Type B pancreatic cell (in vitro differentiated cells): ENCODE measurements around the gene MAP7D2. TPM values are rescaled to one million over a fixed set of nuclear protein-coding genes. Genes with fewer than 3 reads are reported as not detected.
"Not testable (repeated sequence)": the region's sequence is repeated elsewhere in the genome, so short reads cannot be mapped to it uniquely, and the experiment has no call there.

Source experiments
- DNase-seq: peaks from one replicate; pipeline ENCODE4 v3.0.0; 2021; ENCODE audit warnings: mixed read lengths; ENCODE audit not compliant: unreplicated experiment; ENCODE audit errors: extremely low spot score
- H3K27ac Mint-ChIP-seq: 2 replicates; pipeline ENCODE4 v1.8.0; 2021; ENCODE audit warnings: mild to moderate bottlenecking, mixed read lengths
- H3K27me3 Mint-ChIP-seq: 2 replicates; pipeline ENCODE4 v1.8.0; 2021; ENCODE audit warnings: mixed read lengths
- H3K36me3 Mint-ChIP-seq: 2 replicates; pipeline ENCODE4 v1.8.0; 2021; ENCODE audit warnings: mixed read lengths
- H3K4me1 Mint-ChIP-seq: one replicate; pipeline ENCODE4 v1.8.0; 2021; ENCODE audit warnings: mixed read lengths; ENCODE audit not compliant: unreplicated experiment
- H3K4me3 Mint-ChIP-seq: 2 replicates; pipeline ENCODE4 v1.8.0; 2021; ENCODE audit warnings: mild to moderate bottlenecking, mixed read lengths
- H3K9me3 Mint-ChIP-seq: 2 replicates; pipeline ENCODE4 v1.8.0; 2021; ENCODE audit warnings: mixed read lengths
- total RNA-seq: library from RNA; stranded (reverse); gene quantifications from 2 replicates; pipeline ENCODE4 v1.2.1, GENCODE V29; 2021; ENCODE audit warnings: low replicate concordance
- TF ChIP-seq, protein P1 (sequence below): fragments of 200-600 bp; sonication (generic); conservative IDR thresholded peaks from 2 replicates; pipeline ENCODE4 v1.5.0; 2021; ENCODE audit warnings: antibody characterized with exemption, mild to moderate bottlenecking

The MAP7D2 gene
- total RNA-seq, 1 donor from 2014 or later, result 2.0 TPM

DNA sequence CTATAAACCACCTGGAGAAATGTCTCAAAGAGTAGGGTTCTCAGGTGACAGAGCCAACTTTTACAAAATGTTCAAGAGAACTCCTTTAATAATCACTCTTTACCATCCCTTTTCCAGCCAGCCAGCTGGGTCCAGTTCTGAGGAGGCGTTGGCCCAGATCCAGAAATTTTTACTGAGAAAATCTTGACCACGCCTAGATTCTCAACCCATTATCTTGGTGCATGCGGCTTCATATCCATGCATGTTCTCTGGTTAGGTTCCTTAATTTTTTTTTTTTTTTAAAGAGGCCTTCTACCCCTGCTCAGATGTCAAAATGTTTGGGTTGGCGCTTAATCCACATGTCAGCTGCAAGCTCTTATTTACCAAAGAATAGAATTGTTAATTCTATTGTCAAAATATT, 12.0 kb upstream of the MAP7D2 start:
- Mint-ChIP-seq H3K27me3 (no peaks in the 10 kb centered on the region), H3K4me3 (no peak overlapping the region), H3K4me1 (no peaks in the 10 kb centered on the region), H3K27ac (no peak overlapping the region), H3K9me3 (no peaks in the 10 kb centered on the region), H3K36me3 (peaks cover 4% of the 10 kb centered on the region)
- TF ChIP-seq, protein P1, sequence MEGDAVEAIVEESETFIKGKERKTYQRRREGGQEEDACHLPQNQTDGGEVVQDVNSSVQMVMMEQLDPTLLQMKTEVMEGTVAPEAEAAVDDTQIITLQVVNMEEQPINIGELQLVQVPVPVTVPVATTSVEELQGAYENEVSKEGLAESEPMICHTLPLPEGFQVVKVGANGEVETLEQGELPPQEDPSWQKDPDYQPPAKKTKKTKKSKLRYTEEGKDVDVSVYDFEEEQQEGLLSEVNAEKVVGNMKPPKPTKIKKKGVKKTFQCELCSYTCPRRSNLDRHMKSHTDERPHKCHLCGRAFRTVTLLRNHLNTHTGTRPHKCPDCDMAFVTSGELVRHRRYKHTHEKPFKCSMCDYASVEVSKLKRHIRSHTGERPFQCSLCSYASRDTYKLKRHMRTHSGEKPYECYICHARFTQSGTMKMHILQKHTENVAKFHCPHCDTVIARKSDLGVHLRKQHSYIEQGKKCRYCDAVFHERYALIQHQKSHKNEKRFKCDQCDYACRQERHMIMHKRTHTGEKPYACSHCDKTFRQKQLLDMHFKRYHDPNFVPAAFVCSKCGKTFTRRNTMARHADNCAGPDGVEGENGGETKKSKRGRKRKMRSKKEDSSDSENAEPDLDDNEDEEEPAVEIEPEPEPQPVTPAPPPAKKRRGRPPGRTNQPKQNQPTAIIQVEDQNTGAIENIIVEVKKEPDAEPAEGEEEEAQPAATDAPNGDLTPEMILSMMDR, result no peak
- DNase-seq, result no peak

DNA sequence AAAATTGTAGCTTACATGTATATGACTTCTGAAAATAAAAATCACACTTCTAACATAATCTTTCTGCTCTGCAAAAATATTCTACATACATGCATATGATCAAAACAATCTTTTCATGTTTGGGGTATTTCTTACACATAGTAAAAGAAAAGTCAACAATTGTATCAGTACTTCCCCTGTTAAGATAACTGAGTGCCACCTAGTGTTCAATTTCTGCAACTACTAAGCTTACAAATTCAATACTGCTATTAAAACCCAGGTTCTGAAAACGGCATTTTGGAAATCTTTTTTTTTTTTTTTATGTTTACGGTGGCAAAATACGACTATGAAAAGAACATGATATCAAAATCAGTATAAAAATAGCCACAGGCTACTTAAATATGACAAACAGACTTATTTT, 10.7 kb upstream of the MAP7D2 start:
- DNase-seq, H3K9me3 Mint-ChIP-seq, H3K4me1 Mint-ChIP-seq, H3K27ac Mint-ChIP-seq, H3K27me3 Mint-ChIP-seq, H3K36me3 Mint-ChIP-seq, H3K4me3 Mint-ChIP-seq: not testable (repeated sequence)
- TF ChIP-seq, protein P1, result peak; percentile 67

DNA sequence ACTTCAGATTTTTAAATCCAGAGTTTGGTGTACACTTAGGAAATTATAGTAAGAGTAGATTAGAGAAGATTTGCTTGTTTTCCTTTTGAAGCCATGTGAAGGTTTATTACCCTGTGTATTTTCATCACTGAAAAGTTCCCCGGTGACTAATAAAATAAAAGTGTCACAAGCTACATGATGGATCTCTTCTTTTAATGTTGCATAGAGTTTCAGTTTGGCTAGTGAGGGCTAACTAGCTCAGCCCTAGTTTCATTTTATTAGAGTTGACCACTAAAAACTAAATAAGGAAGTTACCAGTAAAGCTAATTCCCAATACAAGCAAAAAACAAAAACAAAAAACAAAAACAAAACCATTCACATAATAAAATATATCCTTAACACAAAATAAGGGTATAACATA, 10.1 kb upstream of the MAP7D2 start:
- not testable (repeated sequence) for H3K9me3 Mint-ChIP-seq, H3K27me3 Mint-ChIP-seq, H3K4me3 Mint-ChIP-seq, H3K27ac Mint-ChIP-seq, H3K4me1 Mint-ChIP-seq, H3K36me3 Mint-ChIP-seq, DNase-seq

DNA sequence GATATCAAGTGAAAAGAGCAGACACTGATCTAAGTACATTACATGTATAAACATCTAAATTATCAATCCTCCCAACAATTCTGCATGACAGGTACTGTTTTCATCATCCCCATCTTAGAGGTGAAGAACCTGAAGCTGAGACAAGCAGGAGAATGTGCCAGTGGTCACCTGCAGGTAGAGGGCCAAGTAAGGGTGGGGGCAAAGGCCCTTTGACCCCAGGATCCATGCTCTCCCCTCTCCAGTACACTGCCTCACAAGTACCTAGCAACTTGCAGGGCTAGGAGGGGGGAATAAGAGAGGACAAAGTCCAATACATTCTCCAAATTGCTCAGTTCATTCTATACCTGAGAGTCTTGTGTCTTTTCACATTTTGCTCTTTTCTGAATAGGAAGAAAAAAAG, 8.3 kb upstream of the MAP7D2 start:
- H3K9me3 Mint-ChIP-seq, result no peaks in the 10 kb centered on the region
- H3K27me3 Mint-ChIP-seq, result no peaks in the 10 kb centered on the region
- TF ChIP-seq, protein P1, result no peak
- H3K4me3 Mint-ChIP-seq, result no peak overlapping the region
- H3K27ac Mint-ChIP-seq, result no peak overlapping the region
- no peaks in the 10 kb centered on the region for H3K36me3 Mint-ChIP-seq
- H3K4me1 Mint-ChIP-seq, result no peaks in the 10 kb centered on the region
- DNase-seq, result no peak

DNA sequence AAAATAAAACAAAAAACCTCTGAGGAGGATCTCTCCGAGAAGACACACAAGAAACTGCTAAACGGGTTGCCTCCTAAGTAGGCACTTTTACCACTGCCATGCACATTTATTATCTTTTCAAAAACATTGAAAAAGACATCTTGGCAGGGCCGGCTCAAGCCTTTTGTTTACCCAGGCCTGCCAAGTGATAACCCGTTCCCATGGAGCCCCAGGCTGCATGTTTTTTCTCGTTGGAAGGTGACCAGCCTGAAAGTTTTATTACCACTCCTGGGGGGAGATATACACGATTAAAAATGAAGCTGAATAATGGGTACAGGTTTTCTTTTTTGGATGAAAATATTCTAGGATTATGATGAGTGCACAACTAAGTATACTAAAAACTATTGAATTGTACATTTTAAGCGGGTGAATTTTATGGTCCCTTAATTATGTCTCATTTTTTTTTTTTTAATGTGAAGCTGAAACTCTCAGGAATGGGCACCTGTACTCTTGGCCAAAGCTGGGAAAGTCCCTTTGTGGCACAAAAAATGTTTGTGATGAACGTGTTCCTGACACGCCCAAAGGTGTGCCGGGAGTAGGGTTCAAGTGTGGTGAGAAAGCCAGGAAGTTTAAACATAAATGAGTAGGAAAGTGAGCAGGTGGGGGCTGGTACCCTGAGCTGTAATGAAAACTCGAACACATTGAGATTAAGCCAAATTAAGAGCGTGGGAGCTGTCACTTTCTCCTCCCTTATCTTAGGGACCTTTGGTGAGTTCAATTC, 1.5 kb upstream of the MAP7D2 start:
- DNase-seq, result no peak
- H3K9me3 Mint-ChIP-seq, result no peaks in the 10 kb centered on the region
- H3K4me3 Mint-ChIP-seq, result peak overlapping the region; percentile 28
- H3K4me1 Mint-ChIP-seq, result no peaks in the 10 kb centered on the region
- H3K27me3 Mint-ChIP-seq, result peaks cover 19% of the 10 kb centered on the region
- H3K27ac Mint-ChIP-seq, result no peak overlapping the region
- no peaks in the 10 kb centered on the region for H3K36me3 Mint-ChIP-seq
- TF ChIP-seq, protein P1, result no peak

DNA sequence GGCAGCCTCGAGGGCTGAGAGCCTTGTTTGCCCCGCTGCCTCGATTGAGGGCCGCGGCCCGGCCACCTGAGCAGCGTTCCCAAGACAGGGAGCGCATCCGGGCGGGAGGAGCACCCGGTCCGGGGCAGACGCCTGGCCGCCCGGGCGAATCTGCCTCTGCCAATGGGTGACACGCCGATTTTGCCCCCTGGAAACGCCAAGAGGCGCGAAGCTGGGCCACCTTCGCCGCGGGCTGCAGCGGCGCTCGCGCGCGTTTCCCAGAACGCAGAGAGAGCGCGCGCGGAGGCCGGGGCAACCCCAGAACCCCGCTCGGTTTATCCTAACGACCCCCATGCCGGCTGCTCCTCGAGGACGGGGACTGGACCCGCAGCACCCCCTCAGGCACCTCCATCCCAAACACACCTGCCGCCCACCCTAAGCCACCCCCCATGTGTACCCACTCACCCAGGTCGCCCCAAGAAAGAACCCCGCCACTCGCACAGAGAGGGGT, 575 bp downstream of the MAP7D2 start:
- DNase-seq, result no peak
- Mint-ChIP-seq H3K36me3 (no peaks in the 10 kb centered on the region), H3K4me1 (no peaks in the 10 kb centered on the region), H3K27ac (no peak overlapping the region), H3K9me3 (no peaks in the 10 kb centered on the region), H3K27me3 (peaks cover 19% of the 10 kb centered on the region), H3K4me3 (peak overlapping the region; percentile 79)
- TF ChIP-seq, protein P1, result no peak
